Measurements from ENCODE around the gene ULK4. TPM values are rescaled to one million over a fixed set of nuclear protein-coding genes. Genes with fewer than 3 reads are reported as not detected.
A peak's percentile ranks its signal among the peaks of the same experiment; 100 is the strongest.

ULK4 gene
- total and polyA plus RNA-seq, 7 donors = 2.1 to 18.6 (median 8.9) TPM

DNA sequence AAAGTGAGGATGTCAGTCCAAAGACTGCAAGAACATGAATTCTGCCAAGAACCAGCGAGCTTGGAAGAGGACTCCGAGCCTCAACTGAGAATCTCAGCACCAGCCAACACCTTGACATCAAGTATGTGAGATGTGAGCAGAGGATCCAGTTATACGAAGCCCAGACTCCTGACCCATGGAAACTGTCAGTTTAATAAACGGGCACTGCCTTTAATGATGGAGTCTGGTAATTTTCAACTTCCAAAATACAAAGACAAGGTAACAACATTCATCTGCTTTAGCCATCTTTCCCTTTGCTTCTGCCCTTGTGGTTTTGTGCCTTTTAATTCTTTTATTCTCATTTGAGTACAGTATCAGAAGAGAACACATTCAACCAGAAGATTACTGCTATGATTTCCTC lies 211.9 kb downstream of the ULK4 start:
- WGBS, 2 donors = 91 to 96% methylated on average over 4 of the region's 4 CpGs
- no peak for DNase-seq
- TF ChIP-seq EP300 (IDR thresholded peaks at IDR 0.05) = peak in 1 of 4 donors; percentile 46
- peak; percentile 59 to 94 (median 81) for TF ChIP-seq POLR2AphosphoS5 (IDR thresholded peaks at IDR 0.05)
- no peak for TF ChIP-seq POLR2A (IDR thresholded peaks at IDR 0.05)
- intact Hi-C loops (cut with DNase I) = no loop called here
- no peak overlapping the region for H3K27ac ChIP-seq
- no peaks in the 10 kb centered on the region for H3K36me3 ChIP-seq
- H3K27me3 ChIP-seq = no peaks in the 10 kb centered on the region
- no peak overlapping the region for H3K4me3 ChIP-seq
- peaks cover 0 to 9% (median 0%) of the 10 kb centered on the region in 4 donors for H3K4me1 ChIP-seq
- no peaks in the 10 kb centered on the region for H3K9me3 ChIP-seq

DNA sequence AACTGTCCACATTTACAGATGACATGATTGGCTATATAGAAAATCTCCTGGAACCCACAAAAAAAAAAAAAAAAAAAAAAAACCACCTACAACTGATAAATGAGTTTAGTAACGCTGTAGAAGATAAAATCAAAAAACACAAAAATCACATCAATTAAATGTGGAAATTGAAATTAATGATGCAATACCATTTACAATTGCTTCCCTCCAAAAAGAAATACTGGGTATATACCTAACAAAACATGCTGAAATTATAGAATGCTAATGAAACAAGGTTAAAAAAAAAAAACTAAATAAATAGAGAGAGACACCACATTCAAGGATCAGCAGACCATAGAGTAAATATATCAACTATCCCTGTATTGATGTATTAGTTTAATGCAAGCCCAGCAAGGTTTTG lies 215.7 kb downstream of the ULK4 start:
- no peak for DNase-seq
- H3K9me3 ChIP-seq = no peaks in the 10 kb centered on the region
- H3K27ac ChIP-seq = no peak overlapping the region
- H3K4me3 ChIP-seq = no peak overlapping the region
- 89 to 92% methylated on average over 1 of the region's 1 CpG for WGBS, 2 donors
- intact Hi-C loops (cut with DNase I) = no loop called here
- TF ChIP-seq EP300 (IDR thresholded peaks at IDR 0.05) (no peak), POLR2A (IDR thresholded peaks at IDR 0.05) (no peak), POLR2AphosphoS5 (IDR thresholded peaks at IDR 0.05) (no peak)
- TF ChIP-seq, protein P1, sequence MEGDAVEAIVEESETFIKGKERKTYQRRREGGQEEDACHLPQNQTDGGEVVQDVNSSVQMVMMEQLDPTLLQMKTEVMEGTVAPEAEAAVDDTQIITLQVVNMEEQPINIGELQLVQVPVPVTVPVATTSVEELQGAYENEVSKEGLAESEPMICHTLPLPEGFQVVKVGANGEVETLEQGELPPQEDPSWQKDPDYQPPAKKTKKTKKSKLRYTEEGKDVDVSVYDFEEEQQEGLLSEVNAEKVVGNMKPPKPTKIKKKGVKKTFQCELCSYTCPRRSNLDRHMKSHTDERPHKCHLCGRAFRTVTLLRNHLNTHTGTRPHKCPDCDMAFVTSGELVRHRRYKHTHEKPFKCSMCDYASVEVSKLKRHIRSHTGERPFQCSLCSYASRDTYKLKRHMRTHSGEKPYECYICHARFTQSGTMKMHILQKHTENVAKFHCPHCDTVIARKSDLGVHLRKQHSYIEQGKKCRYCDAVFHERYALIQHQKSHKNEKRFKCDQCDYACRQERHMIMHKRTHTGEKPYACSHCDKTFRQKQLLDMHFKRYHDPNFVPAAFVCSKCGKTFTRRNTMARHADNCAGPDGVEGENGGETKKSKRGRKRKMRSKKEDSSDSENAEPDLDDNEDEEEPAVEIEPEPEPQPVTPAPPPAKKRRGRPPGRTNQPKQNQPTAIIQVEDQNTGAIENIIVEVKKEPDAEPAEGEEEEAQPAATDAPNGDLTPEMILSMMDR (IDR thresholded peaks at IDR 0.05) = no peak
- peaks cover 0 to 9% (median 0%) of the 10 kb centered on the region in 4 donors for H3K4me1 ChIP-seq
- no peaks in the 10 kb centered on the region for H3K27me3 ChIP-seq
- H3K36me3 ChIP-seq = no peaks in the 10 kb centered on the region

DNA sequence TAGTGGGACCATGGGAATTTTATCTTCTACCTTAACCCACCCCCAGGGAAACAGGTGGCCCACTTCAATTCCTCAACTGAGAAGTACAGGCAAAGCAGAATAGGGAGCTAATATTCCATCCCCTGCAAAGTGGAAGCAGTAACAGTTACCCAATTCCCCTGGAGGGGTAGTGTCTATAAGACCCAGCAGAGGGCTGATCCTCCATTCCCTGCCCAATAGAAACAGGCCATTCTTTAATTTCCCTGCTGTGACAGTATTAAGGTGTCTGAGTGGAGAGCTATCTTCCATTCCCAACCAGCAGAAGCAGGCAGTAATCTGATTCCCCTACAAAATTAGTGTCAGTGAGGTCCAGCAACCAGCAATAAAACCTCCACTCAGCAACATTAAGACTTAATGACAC lies 219.8 kb downstream of the ULK4 start:
- Histone ChIP-seq H3K36me3 (no peaks in the 10 kb centered on the region), H3K9me3 (no peaks in the 10 kb centered on the region), H3K27ac (no peak overlapping the region), H3K4me3 (no peak overlapping the region), H3K4me1 (no peaks in the 10 kb centered on the region), H3K27me3 (no peaks in the 10 kb centered on the region)
- no peak for TF ChIP-seq POLR2A (IDR thresholded peaks at IDR 0.05)
- no peak for TF ChIP-seq POLR2AphosphoS5 (IDR thresholded peaks at IDR 0.05)
- no peak for TF ChIP-seq EP300 (IDR thresholded peaks at IDR 0.05)
- intact Hi-C loops (cut with DNase I) = no loop called here
- DNase-seq = no peak

DNA sequence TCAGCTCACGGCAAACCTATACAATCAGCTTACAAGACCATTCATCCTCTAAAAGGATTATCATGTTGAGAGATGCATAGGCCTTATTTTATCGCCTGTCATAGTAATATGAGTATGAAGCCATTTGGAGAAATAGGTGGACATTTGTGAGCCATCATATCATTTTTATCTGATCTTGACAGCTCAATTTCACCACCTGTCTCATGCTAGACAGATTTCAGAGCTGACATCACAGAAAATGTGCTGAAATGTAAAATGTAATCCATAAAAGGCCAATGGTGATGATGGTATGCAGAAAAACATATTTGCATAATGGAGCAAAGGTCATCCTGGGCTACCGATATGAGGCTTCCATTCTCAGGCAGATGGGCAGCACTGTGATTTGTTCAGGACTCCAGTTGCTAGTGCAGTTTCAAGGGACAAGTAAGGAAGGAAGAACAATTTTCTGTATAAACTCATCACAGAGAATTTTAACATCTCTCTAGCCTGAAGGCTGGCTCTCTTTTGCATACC lies 221.5 kb downstream of the ULK4 start:
- Histone ChIP-seq H3K27me3 (no peaks in the 10 kb centered on the region), H3K4me1 (no peaks in the 10 kb centered on the region), H3K36me3 (no peaks in the 10 kb centered on the region), H3K4me3 (no peak overlapping the region), H3K27ac (no peak overlapping the region), H3K9me3 (no peaks in the 10 kb centered on the region)
- WGBS, 2 donors = 77 to 91% methylated on average over 3 of the region's 3 CpGs
- intact Hi-C loops (cut with DNase I) = no loop called here
- TF ChIP-seq, protein P1 (IDR thresholded peaks at IDR 0.05) = no peak
- TF ChIP-seq EP300 (IDR thresholded peaks at IDR 0.05) = no peak
- TF ChIP-seq POLR2A (IDR thresholded peaks at IDR 0.05) = no peak
- TF ChIP-seq POLR2AphosphoS5 (IDR thresholded peaks at IDR 0.05) = no peak
- no peak for DNase-seq

DNA sequence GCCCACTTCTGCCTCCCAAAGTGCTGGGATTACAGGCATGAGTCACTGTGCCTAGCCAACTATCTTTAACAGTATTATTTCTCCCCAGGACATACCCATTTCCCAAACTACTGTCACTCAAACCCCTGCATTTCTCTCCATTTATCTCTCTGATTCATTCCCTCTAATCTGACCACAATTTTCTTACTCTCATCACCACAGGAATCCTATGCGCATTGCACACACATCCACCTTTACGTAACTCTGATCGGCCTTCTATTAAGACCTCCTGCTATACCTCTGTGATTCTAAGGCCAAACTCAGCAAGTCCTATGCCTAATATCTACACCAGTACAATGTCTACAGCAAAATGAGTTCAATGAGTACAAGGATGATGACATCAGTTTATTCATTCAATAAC lies 235.0 kb downstream of the ULK4 start:
- Histone ChIP-seq H3K27ac (no peak overlapping the region), H3K4me1 (no peaks in the 10 kb centered on the region), H3K9me3 (no peaks in the 10 kb centered on the region), H3K4me3 (no peak overlapping the region), H3K27me3 (no peaks in the 10 kb centered on the region), H3K36me3 (no peaks in the 10 kb centered on the region)
- DNase-seq = no peak
- intact Hi-C loops (cut with DNase I) = no loop called here
- TF ChIP-seq EP300 (IDR thresholded peaks at IDR 0.05) = no peak
- TF ChIP-seq, protein P1 (IDR thresholded peaks at IDR 0.05) = no peak
- TF ChIP-seq POLR2A (IDR thresholded peaks at IDR 0.05) = no peak
- TF ChIP-seq POLR2AphosphoS5 (IDR thresholded peaks at IDR 0.05) = no peak
- 97% methylated on average over 3 of the region's 3 CpGs for WGBS, 2 donors

DNA sequence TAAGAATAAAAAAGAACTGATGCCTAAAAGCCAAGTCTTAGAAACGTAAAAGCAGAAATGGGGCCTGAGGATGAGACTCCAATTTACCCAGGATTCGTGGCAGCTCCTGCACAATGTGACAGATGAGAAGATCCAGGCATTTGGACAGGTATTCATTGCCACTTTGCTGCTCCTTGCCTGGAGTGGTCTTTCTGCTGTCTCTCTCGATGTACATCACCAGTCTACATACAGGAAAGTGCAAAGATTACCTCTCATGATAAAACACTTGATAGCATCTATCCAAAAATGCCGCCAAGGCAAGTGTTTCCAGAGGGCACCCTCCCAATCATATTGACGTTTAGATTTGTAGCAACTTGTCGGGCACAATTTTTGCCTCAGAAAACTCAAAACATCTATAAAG lies 244.3 kb downstream of the ULK4 start:
- TF ChIP-seq EP300 (IDR thresholded peaks at IDR 0.05) (no peak), POLR2A (IDR thresholded peaks at IDR 0.05) (no peak), POLR2AphosphoS5 (IDR thresholded peaks at IDR 0.05) (no peak)
- TF ChIP-seq, protein P1 (IDR thresholded peaks at IDR 0.05) = no peak
- Histone ChIP-seq H3K27ac (no peak overlapping the region), H3K9me3 (no peaks in the 10 kb centered on the region), H3K4me1 (peaks cover 0 to 5% (median 0%) of the 10 kb centered on the region in 4 donors), H3K27me3 (no peaks in the 10 kb centered on the region), H3K4me3 (no peak overlapping the region), H3K36me3 (no peaks in the 10 kb centered on the region)
- no peak for DNase-seq
- intact Hi-C loops (cut with DNase I) = no loop called here
- WGBS, 2 donors = 84 to 89% methylated on average over 6 of the region's 6 CpGs
